ENCODE measurements around the gene VPS33B. TPM values are rescaled to one million over a fixed set of nuclear protein-coding genes. Genes with fewer than 3 reads are reported as not detected.

Gene VPS33B
- polyA plus RNA-seq, 2 of the 4 experiments (the other 2 are of a cell fraction), result 11.1 to 17.9 TPM

DNA sequence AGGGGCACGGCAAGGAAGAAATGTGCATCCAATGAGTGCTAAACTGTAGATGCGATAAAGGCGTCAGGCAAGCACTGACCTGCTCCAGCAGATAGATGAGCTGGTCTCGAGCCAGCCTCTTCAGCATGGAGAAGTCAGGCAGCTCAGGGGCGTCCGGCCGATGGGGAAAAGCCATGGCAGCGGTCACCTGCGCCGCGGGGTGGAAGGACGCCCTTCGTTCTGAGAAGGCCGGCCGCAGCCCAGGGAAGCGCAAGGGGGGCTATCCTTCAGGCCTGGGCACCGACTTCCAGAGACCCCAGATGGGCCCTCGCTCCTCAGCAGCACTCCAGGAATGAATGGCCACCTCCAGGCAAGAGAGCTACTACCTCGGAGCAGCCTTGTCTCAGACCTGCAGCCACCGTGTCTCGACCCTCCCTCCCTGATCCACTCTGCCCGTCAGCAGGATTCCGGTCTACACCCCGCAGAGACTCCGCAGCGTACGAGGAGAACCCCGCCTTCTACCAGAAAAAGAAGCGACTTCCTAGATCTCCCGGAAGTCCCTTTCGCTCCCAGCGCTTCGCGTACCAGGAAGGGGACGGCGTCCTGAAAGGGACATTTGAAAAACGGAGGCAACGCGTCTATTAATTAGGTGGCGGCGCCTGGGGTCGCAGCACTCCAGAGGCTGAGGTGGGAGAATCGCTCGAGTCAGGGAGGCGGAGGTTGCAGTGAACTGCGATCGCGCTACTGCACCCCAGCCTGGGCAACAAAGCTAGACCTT, at the start of gene VPS33B (continued):
- TF ChIP-seq, protein P1, sequence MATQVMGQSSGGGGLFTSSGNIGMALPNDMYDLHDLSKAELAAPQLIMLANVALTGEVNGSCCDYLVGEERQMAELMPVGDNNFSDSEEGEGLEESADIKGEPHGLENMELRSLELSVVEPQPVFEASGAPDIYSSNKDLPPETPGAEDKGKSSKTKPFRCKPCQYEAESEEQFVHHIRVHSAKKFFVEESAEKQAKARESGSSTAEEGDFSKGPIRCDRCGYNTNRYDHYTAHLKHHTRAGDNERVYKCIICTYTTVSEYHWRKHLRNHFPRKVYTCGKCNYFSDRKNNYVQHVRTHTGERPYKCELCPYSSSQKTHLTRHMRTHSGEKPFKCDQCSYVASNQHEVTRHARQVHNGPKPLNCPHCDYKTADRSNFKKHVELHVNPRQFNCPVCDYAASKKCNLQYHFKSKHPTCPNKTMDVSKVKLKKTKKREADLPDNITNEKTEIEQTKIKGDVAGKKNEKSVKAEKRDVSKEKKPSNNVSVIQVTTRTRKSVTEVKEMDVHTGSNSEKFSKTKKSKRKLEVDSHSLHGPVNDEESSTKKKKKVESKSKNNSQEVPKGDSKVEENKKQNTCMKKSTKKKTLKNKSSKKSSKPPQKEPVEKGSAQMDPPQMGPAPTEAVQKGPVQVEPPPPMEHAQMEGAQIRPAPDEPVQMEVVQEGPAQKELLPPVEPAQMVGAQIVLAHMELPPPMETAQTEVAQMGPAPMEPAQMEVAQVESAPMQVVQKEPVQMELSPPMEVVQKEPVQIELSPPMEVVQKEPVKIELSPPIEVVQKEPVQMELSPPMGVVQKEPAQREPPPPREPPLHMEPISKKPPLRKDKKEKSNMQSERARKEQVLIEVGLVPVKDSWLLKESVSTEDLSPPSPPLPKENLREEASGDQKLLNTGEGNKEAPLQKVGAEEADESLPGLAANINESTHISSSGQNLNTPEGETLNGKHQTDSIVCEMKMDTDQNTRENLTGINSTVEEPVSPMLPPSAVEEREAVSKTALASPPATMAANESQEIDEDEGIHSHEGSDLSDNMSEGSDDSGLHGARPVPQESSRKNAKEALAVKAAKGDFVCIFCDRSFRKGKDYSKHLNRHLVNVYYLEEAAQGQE (IDR thresholded peaks at IDR 0.05), result no peak
- TF ChIP-seq SREBF2 (IDR thresholded peaks at IDR 0.05) (no peak), EHMT2 (IDR thresholded peaks at IDR 0.05; ENCODE audit: low read depth) (no peak)

DNA sequence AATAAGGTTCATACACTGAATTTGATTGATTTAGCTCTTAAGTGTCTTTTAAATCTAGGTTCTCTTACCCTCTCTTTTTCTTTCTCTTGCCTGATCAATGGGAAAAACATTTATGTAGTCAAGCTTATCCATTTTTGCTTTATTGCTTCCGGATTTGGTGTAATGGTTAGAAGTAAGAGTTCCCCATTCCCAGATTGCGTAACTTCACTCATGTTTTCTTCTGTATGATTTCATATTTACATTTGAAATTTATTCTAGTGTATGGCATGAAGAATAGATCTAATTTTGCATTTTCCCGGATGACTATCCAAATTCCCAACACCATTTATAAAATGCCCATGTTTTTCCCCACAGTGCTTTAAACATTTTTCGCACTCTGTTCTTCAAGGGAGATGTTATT, 49.8 kb upstream of the VPS33B start:
- DNase-seq (ENCODE audit: low read depth in 1 of 2, low spot score in 1 of 2), result no peak
- H3K4me2 ChIP-seq, result no peak overlapping the region
- no peaks in the 10 kb centered on the region; the same call in 2 of the 3 replicates for H3K9me3 ChIP-seq
- no peaks in the 10 kb centered on the region for H3K4me1 ChIP-seq
- POLR2A ChIA-PET, result no interaction called here
- CTCF ChIA-PET, result interaction anchor here (1.0 to 8.7 kb wide), 2 partner anchors 9 to 16 kb away, joined by 3 to 49 read pairs; no protein-coding TSS in a partner anchor
- no peak overlapping the region for H3K27ac ChIP-seq
- TF ChIP-seq NPAS2 (CRISPR knock-in tag; IDR thresholded peaks at IDR 0.05; ENCODE audit: borderline replicate concordance), result no peak
- TF ChIP-seq GATA3 (IDR thresholded peaks at IDR 0.05; ENCODE audit: borderline replicate concordance), result no peak
- TF ChIP-seq RARB (CRISPR knock-in tag; IDR thresholded peaks at IDR 0.05), result no peak
- TF ChIP-seq CEBPB (IDR thresholded peaks at IDR 0.05), result peak; percentile 67 to 75; a peak in 3 of 4 replicates
- no peak for TF ChIP-seq EHF (CRISPR knock-in tag; IDR thresholded peaks at IDR 0.05)
- H3K4me3 ChIP-seq, result no peak overlapping the region
- WGBS (ENCODE audit: missing lambda C conversion rate), result 41% methylated on average over 4 of the region's 4 CpGs
- peak; percentile 18 for FAIRE-seq
- ATAC-seq, result no peak

DNA sequence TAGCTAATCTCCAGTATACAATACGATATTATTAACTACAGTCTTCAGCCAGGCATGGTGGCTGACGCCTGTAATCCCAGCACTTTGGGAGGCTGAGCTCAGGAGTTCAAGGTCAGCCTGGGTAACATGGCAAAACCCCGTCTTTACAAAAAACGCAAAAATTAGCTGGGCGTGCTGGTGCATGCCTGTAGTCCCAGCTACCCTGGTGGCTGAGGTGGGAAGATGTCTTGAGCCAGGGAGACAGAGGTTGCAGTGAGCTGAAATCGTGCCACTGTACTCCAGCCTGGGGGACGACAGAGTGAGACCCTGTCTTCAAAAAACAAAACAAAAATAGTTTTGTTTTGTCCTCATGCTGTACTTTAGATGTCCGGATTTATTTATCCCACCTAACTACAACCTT, 48.5 kb upstream of the VPS33B start:
- Histone ChIP-seq H3K27ac (no peak overlapping the region), H3K9me3 (no peaks in the 10 kb centered on the region; the same call in 2 of the 3 replicates), H3K4me1 (no peaks in the 10 kb centered on the region), H3K4me3 (no peak overlapping the region), H3K4me2 (no peak overlapping the region)
- DNase-seq (ENCODE audit: low read depth in 1 of 2, low spot score in 1 of 2) (no peak), ATAC-seq (peak in 1 of 2 experiments; percentile 45; a peak in 2 of 6 replicates), FAIRE-seq (no peak)
- WGBS (ENCODE audit: missing lambda C conversion rate), result 21% methylated on average over 8 of the region's 8 CpGs
- CTCF ChIA-PET, result interaction anchor here (0.6 to 8.7 kb wide), 2 partner anchors 15 to 244 kb away, joined by 3 to 49 read pairs; no protein-coding TSS in a partner anchor
- POLR2A ChIA-PET, result no interaction called here
- TF ChIP-seq CEBPB (IDR thresholded peaks at IDR 0.05), result no peak
- TF ChIP-seq, protein P2, sequence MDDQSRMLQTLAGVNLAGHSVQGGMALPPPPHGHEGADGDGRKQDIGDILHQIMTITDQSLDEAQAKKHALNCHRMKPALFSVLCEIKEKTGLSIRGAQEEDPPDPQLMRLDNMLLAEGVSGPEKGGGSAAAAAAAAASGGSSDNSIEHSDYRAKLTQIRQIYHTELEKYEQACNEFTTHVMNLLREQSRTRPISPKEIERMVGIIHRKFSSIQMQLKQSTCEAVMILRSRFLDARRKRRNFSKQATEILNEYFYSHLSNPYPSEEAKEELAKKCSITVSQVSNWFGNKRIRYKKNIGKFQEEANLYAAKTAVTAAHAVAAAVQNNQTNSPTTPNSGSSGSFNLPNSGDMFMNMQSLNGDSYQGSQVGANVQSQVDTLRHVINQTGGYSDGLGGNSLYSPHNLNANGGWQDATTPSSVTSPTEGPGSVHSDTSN (IDR thresholded peaks at IDR 0.05), result no peak
- TF ChIP-seq, protein P3, sequence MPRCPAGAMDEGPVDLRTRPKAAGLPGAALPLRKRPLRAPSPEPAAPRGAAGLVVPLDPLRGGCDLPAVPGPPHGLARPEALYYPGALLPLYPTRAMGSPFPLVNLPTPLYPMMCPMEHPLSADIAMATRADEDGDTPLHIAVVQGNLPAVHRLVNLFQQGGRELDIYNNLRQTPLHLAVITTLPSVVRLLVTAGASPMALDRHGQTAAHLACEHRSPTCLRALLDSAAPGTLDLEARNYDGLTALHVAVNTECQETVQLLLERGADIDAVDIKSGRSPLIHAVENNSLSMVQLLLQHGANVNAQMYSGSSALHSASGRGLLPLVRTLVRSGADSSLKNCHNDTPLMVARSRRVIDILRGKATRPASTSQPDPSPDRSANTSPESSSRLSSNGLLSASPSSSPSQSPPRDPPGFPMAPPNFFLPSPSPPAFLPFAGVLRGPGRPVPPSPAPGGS (IDR thresholded peaks at IDR 0.05), result no peak
- TF ChIP-seq, protein P4, sequence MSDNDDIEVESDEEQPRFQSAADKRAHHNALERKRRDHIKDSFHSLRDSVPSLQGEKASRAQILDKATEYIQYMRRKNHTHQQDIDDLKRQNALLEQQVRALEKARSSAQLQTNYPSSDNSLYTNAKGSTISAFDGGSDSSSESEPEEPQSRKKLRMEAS (IDR thresholded peaks at IDR 0.05), result no peak
- TF ChIP-seq GATA3 (IDR thresholded peaks at IDR 0.05; ENCODE audit: borderline replicate concordance), result no peak
- no peak for TF ChIP-seq CBX2 (IDR thresholded peaks at IDR 0.05; ENCODE audit: borderline replicate concordance, low read depth)
- TF ChIP-seq, protein P5, sequence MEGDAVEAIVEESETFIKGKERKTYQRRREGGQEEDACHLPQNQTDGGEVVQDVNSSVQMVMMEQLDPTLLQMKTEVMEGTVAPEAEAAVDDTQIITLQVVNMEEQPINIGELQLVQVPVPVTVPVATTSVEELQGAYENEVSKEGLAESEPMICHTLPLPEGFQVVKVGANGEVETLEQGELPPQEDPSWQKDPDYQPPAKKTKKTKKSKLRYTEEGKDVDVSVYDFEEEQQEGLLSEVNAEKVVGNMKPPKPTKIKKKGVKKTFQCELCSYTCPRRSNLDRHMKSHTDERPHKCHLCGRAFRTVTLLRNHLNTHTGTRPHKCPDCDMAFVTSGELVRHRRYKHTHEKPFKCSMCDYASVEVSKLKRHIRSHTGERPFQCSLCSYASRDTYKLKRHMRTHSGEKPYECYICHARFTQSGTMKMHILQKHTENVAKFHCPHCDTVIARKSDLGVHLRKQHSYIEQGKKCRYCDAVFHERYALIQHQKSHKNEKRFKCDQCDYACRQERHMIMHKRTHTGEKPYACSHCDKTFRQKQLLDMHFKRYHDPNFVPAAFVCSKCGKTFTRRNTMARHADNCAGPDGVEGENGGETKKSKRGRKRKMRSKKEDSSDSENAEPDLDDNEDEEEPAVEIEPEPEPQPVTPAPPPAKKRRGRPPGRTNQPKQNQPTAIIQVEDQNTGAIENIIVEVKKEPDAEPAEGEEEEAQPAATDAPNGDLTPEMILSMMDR (IDR thresholded peaks at IDR 0.05), result no peak
- no peak for TF ChIP-seq KDM1A (IDR thresholded peaks at IDR 0.05; ENCODE audit: low read depth)
- TF ChIP-seq HOXB5 (CRISPR knock-in tag; IDR thresholded peaks at IDR 0.05), result no peak
- TF ChIP-seq ZC3H11A (IDR thresholded peaks at IDR 0.05), result no peak
- no peak for TF ChIP-seq FOXS1 (CRISPR knock-in tag; IDR thresholded peaks at IDR 0.05)
- TF ChIP-seq, protein P6, sequence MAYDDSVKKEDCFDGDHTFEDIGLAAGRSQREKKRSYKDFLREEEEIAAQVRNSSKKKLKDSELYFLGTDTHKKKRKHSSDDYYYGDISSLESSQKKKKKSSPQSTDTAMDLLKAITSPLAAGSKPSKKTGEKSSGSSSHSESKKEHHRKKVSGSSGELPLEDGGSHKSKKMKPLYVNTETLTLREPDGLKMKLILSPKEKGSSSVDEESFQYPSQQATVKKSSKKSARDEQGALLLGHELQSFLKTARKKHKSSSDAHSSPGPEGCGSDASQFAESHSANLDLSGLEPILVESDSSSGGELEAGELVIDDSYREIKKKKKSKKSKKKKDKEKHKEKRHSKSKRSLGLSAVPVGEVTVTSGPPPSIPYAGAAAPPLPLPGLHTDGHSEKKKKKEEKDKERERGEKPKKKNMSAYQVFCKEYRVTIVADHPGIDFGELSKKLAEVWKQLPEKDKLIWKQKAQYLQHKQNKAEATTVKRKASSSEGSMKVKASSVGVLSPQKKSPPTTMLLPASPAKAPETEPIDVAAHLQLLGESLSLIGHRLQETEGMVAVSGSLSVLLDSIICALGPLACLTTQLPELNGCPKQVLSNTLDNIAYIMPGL (CRISPR knock-in tag; IDR thresholded peaks at IDR 0.05; ENCODE audit: borderline replicate concordance), result no peak
- TF ChIP-seq, protein P7, sequence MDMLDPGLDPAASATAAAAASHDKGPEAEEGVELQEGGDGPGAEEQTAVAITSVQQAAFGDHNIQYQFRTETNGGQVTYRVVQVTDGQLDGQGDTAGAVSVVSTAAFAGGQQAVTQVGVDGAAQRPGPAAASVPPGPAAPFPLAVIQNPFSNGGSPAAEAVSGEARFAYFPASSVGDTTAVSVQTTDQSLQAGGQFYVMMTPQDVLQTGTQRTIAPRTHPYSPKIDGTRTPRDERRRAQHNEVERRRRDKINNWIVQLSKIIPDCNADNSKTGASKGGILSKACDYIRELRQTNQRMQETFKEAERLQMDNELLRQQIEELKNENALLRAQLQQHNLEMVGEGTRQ (IDR thresholded peaks at IDR 0.05), result no peak
- no peak for TF ChIP-seq NPAS2 (CRISPR knock-in tag; IDR thresholded peaks at IDR 0.05; ENCODE audit: borderline replicate concordance)
- no peak for TF ChIP-seq JUNB (IDR thresholded peaks at IDR 0.05)
- TF ChIP-seq, protein P8, sequence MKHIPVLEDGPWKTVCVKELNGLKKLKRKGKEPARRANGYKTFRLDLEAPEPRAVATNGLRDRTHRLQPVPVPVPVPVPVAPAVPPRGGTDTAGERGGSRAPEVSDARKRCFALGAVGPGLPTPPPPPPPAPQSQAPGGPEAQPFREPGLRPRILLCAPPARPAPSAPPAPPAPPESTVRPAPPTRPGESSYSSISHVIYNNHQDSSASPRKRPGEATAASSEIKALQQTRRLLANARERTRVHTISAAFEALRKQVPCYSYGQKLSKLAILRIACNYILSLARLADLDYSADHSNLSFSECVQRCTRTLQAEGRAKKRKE (CRISPR knock-in tag; IDR thresholded peaks at IDR 0.05; ENCODE audit: low read depth), result no peak
